Keratinocyte (primary cell): ENCODE measurements around the gene CERT1.

Experiments used
- EZH2 ChIP-seq: IDR thresholded peaks from one replicate; pipeline ENCODE4 v1.6.1; 2012; ENCODE audit warnings: inconsistent platforms, mild to moderate bottlenecking, low read length, moderate library complexity
- TF ChIP-seq, protein P1 (sequence below), 3 experiments: IDR thresholded peaks in 1 of 3; conservative IDR thresholded peaks in 1 of 3; optimal IDR thresholded peaks in 1 of 3; 2 replicates in 2 of 3; 3 replicates in 1 of 3; pipeline versions ENCODE3 to v1.5.1; 2011; ENCODE audit warnings: low read length in 3 of 3, mild to moderate bottlenecking in 3 of 3, moderate library complexity in 2 of 3, control low read depth in 1 of 3, inconsistent platforms in 1 of 3; ENCODE audit not compliant: insufficient read depth in 2 of 3; ENCODE audit errors: extremely low read depth in 1 of 3

DNA sequence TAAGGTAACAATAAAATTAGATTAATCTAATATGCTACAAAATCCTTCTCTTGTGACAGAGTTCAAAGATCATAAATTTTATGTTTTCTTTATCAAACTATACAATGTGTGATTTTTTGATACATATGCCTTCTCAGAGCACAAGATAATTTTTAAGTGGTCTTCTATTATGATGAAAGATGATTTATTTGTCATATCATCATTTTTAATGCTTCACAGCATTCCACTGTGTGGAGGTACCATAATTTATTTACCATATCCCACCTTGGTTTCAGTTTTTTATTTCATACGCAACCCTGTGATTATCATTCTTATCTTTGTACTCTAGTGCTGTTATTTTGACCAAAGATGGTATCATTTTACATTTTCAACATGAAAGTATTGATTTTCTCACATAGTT lies 41.9 kb upstream of the CERT1 start:
- TF ChIP-seq, protein P1, sequence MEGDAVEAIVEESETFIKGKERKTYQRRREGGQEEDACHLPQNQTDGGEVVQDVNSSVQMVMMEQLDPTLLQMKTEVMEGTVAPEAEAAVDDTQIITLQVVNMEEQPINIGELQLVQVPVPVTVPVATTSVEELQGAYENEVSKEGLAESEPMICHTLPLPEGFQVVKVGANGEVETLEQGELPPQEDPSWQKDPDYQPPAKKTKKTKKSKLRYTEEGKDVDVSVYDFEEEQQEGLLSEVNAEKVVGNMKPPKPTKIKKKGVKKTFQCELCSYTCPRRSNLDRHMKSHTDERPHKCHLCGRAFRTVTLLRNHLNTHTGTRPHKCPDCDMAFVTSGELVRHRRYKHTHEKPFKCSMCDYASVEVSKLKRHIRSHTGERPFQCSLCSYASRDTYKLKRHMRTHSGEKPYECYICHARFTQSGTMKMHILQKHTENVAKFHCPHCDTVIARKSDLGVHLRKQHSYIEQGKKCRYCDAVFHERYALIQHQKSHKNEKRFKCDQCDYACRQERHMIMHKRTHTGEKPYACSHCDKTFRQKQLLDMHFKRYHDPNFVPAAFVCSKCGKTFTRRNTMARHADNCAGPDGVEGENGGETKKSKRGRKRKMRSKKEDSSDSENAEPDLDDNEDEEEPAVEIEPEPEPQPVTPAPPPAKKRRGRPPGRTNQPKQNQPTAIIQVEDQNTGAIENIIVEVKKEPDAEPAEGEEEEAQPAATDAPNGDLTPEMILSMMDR (optimal IDR thresholded peaks at IDR 0.05 in 1 of 3, IDR thresholded peaks at IDR 0.05 in 1 of 3, conservative IDR thresholded peaks at IDR 0.05 in 1 of 3; ENCODE audit: extremely low read depth in 1 of 3, insufficient read depth in 2 of 3, low read length in 3 of 3), result no peak
- TF ChIP-seq EZH2, result no peak
